ENCODE results near the gene ALX3.

- TF ChIP-seq, protein P1, sequence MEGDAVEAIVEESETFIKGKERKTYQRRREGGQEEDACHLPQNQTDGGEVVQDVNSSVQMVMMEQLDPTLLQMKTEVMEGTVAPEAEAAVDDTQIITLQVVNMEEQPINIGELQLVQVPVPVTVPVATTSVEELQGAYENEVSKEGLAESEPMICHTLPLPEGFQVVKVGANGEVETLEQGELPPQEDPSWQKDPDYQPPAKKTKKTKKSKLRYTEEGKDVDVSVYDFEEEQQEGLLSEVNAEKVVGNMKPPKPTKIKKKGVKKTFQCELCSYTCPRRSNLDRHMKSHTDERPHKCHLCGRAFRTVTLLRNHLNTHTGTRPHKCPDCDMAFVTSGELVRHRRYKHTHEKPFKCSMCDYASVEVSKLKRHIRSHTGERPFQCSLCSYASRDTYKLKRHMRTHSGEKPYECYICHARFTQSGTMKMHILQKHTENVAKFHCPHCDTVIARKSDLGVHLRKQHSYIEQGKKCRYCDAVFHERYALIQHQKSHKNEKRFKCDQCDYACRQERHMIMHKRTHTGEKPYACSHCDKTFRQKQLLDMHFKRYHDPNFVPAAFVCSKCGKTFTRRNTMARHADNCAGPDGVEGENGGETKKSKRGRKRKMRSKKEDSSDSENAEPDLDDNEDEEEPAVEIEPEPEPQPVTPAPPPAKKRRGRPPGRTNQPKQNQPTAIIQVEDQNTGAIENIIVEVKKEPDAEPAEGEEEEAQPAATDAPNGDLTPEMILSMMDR (IDR thresholded peaks at IDR 0.05; ENCODE audit: low read length), result no peak
- TF ChIP-seq EZH2 (IDR thresholded peaks at IDR 0.05; ENCODE audit: borderline replicate concordance, low read length), result no peak
Observed at GRCh38 chr1:110040548-110040947, 29.9 kb downstream of the ALX3 start.

Data from OCI-LY1 (cell line).